HUES64 (cell line): ENCODE data around the gene KRT13.

Experiments
- H3K27ac ChIP-seq: 2 replicates; pipeline ENCODE4 v1.7.0; 2013; ENCODE audit warnings: low read depth, low read length, inconsistent platforms
- H3K27me3 ChIP-seq: 2 replicates; pipeline ENCODE4 v1.6.1; 2013; ENCODE audit warnings: mild to moderate bottlenecking, low read length; ENCODE audit not compliant: insufficient read depth
- H3K36me3 ChIP-seq: 2 replicates; pipeline ENCODE4 v1.6.1; 2013; ENCODE audit warnings: mild to moderate bottlenecking, low read length; ENCODE audit not compliant: insufficient read depth
- H3K4me1 ChIP-seq: 2 replicates; pipeline ENCODE4 v1.6.1; 2013; ENCODE audit warnings: mild to moderate bottlenecking, low read length, moderate library complexity; ENCODE audit not compliant: insufficient read depth
- H3K4me3 ChIP-seq: 2 replicates; pipeline ENCODE4 v1.5.1; 2013; ENCODE audit warnings: mild to moderate bottlenecking, low read length, moderate library complexity
- H3K9ac ChIP-seq: 2 replicates; pipeline ENCODE4 v1.6.1; 2013; ENCODE audit warnings: mild to moderate bottlenecking, low read depth, low read length
- H3K9me3 ChIP-seq: 2 replicates; pipeline ENCODE4 v1.6.1; 2013; ENCODE audit warnings: low read depth, low read length; ENCODE audit not compliant: insufficient read depth
- WGBS: fragments of 150-250, 120-280 bp; methylation state at CpG from one replicate; pipeline ENCODE4 v1.1.7; 2013; ENCODE audit warnings: missing lambda C conversion rate; 5-methylcytosine and 5-hydroxymethylcytosine counted together

KRT13 gene

GRCh38 chr17:41457676-41458075 lies 47.7 kb downstream of the KRT13 start:
- H3K4me1 ChIP-seq = no peaks in the 10 kb centered on the region
- H3K9ac ChIP-seq = no peak overlapping the region
- no peak overlapping the region for H3K4me3 ChIP-seq
- WGBS = 89% methylated on average over 4 of the region's 4 CpGs
- no peaks in the 10 kb centered on the region for H3K36me3 ChIP-seq
- H3K27ac ChIP-seq = no peak overlapping the region
- H3K27me3 ChIP-seq = no peaks in the 10 kb centered on the region
- no peaks in the 10 kb centered on the region for H3K9me3 ChIP-seq

GRCh38 chr17:41456204-41456603 lies 49.2 kb downstream of the KRT13 start:
- Histone ChIP-seq H3K4me1 (no peaks in the 10 kb centered on the region), H3K9ac (no peak overlapping the region), H3K9me3 (peaks cover 4% of the 10 kb centered on the region; the same call in 1 of the 2 replicates), H3K27me3 (no peaks in the 10 kb centered on the region), H3K27ac (no peak overlapping the region), H3K4me3 (no peak overlapping the region), H3K36me3 (no peaks in the 10 kb centered on the region)
- 82% methylated on average over 3 of the region's 3 CpGs for WGBS

DNA sequence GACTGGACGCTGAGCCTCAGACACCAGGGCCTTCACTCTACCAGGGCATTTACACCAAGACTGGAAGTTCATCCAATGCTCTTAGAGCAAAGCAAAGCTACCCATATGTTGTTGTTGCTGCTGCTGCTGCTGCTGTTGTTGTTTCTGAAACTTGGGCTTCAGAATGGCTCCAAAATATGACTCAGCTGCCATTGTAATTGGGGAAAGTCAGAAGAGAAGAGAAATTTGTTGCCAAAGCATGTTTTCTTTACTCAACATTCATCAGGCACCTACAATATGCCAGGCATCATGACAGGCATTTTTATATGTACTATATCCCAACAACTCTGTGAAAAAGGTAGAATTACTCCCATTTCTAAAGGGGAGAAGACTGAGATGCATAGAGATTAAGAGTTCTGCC lies 50.2 kb downstream of the KRT13 start:
- no peak overlapping the region for H3K27ac ChIP-seq
- H3K36me3 ChIP-seq = no peaks in the 10 kb centered on the region
- H3K9ac ChIP-seq = no peak overlapping the region
- H3K9me3 ChIP-seq = peaks cover 8% of the 10 kb centered on the region; the same call in 1 of the 2 replicates
- 83% methylated on average over 1 of the region's 1 CpG for WGBS
- no peaks in the 10 kb centered on the region for H3K4me1 ChIP-seq
- H3K4me3 ChIP-seq = no peak overlapping the region
- no peaks in the 10 kb centered on the region for H3K27me3 ChIP-seq

- H3K9me3 ChIP-seq = peaks cover 8% of the 10 kb centered on the region; the same call in 1 of the 2 replicates
- H3K4me1 ChIP-seq = no peaks in the 10 kb centered on the region
- no peak overlapping the region for H3K27ac ChIP-seq
- H3K27me3 ChIP-seq = no peaks in the 10 kb centered on the region
- H3K4me3 ChIP-seq = no peak overlapping the region
- no peaks in the 10 kb centered on the region for H3K36me3 ChIP-seq
- no peak overlapping the region for H3K9ac ChIP-seq
- 95% methylated on average over 3 of the region's 3 CpGs for WGBS
Measured at GRCh38 chr17:41453066-41453465, 52.3 kb downstream of the KRT13 start.

GRCh38 chr17:41452281-41452680 lies 53.1 kb downstream of the KRT13 start:
- Histone ChIP-seq H3K4me1 (no peaks in the 10 kb centered on the region), H3K9me3 (peaks cover 8% of the 10 kb centered on the region; the same call in 1 of the 2 replicates), H3K27ac (no peak overlapping the region), H3K9ac (no peak overlapping the region), H3K27me3 (no peaks in the 10 kb centered on the region), H3K4me3 (no peak overlapping the region), H3K36me3 (no peaks in the 10 kb centered on the region)
- 72% methylated on average over 4 of the region's 4 CpGs for WGBS

DNA sequence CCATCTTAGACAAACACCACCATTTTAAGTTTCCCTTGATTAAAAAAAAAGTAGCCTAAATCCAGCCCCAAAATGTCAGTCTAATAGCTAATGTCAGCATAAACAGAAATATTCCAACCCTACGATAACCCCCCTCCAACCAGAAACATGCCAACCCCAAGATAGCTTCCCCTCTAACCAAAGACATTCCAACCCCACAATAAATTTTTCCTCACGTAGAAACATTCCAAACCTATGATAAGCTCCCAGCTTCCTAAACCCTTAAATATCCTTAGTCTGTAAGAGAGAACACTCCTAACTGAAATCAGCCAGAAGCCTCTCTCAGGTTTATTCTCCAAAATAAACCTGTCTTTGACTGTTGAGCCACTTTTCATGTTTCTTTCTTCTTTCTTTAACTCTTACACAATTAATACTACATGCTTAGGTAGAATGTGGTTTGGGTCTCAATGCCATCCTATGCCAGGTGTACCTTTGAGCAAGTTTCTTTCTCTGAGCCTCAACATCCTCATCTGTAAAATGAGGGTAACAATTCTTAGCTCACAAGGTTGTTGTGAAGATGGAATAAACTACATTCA lies 54.2 kb downstream of the KRT13 start:
- Histone ChIP-seq H3K27me3 (no peaks in the 10 kb centered on the region), H3K4me1 (no peaks in the 10 kb centered on the region), H3K36me3 (no peaks in the 10 kb centered on the region), H3K4me3 (no peak overlapping the region), H3K27ac (no peak overlapping the region), H3K9me3 (peaks cover 8% of the 10 kb centered on the region; the same call in 1 of the 2 replicates), H3K9ac (no peak overlapping the region)
- WGBS = 92% methylated on average over 2 of the region's 2 CpGs
